GM18858 (cell line): Measurements from ENCODE around the gene GPRIN2.
"Not testable (repeated sequence)": the region's sequence is repeated elsewhere in the genome, so short reads cannot be mapped to it uniquely, and the experiment has no call there.

Source experiments
- ATAC-seq: cut with Tn5 transposase; IDR thresholded peaks from one replicate; pipeline ENCODE4 v1.9.1; 2021; ENCODE audit not compliant: unreplicated experiment

Gene GPRIN2

DNA sequence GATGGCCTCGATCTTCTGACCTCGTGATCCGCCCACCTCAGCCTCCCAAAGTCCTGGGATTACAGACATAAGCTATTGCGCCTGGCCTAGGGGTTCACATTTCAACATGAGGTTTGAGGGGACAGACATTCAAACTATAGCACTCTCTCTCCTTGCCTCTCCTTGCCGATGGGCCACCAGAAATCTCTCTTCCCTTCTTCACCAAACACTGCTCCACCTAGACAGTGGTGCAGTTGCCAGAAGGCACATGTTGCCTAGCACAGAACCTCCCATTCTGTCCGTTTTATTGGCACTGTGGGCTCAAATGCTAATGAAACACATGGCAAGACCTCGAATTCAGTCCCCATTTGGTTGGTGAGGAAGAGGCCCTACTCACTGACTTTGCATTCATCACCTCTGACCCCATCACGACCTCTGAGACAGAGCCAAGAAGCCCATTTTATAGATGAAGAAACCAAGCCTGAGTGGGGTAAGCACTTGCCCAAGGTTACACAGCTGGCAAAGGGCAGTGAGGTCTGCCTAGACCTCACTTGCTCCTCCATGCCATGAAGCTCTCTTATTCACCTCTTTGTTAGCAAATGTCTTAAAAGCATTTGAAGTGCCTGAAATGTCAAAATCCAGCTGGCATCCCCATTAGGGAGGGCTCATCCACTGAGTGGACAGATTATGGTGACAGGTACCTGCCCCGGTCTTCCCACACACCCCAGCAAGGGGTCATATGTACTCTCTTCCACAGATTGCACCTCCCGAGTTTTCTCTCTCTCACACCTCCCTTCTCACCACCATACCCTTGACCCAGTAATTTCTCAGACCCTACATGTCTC, 34.0 kb downstream of the GPRIN2 start:
- no peak for ATAC-seq

DNA sequence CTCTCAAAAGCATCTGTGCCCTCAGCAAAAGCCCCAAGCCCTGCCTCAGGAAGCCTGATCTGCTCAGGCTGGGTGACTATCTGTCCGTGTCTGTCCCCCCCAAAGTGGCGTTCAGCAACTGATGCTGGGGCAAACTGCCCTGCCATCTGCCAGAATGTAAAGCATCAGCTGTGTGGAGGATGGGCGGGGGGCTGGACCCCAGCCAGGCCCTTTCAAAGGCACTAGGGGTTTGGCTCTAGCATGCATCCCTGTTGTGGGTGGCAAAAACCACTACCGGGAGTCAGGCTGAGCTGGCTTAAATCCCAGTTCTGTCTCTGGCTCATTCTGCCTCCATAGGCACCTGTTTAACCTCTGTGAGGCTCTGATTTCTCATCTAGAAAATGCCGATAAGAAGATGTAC, 35.5 kb downstream of the GPRIN2 start:
- no peak for ATAC-seq

DNA sequence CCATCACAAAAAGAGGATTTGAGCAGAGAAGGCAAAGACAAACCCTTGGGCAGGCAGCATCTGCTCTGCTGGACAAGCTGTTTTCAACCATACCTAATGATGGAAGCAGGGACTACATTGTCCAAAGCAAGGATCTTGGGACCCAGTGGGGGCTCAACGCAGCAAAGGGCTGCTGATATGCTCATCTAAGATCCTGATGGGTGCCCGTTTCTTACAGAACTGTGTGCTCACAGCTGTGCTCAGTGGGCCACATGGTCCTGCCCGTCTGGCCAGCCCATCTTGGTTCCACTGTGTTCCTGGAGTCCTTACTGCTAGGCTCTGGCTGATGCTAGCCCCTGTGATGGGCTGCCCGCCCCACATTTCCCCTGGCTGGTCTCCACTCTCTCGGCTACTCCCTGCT, 36.1 kb downstream of the GPRIN2 start:
- ATAC-seq = no peak

DNA sequence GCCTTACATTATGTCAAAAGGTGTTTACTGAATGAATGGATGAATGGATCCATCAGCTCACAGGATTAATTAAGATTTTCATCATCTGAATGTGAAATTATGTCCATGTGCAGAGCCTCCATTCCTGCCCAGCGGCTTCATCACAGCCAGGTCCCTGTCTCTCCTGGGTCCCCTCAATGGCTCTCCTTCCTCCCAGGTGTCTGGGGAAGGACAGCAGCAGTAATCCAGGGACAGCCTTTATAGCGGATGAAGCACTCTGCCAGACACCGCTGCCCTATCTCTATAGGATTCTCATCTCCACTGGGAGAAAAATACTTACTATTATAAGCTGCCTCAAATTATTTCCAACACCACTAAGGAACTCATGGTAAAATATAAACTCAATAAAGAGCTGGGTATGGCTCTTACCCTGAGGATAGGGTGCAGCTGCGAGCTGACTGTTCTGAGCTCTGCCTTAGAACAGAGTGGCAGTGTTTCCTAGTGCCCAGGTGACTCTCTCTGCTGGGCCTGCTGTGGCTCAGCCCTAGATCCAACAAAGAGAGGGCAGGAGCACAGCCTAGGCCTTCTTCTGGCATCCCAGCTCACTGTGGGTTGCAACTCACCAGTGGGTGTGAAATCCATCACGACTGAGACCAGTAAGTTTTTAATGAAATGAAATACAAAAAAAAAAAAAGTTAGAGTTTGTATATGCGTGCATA, 38.3 kb downstream of the GPRIN2 start:
- ATAC-seq = no peak

DNA sequence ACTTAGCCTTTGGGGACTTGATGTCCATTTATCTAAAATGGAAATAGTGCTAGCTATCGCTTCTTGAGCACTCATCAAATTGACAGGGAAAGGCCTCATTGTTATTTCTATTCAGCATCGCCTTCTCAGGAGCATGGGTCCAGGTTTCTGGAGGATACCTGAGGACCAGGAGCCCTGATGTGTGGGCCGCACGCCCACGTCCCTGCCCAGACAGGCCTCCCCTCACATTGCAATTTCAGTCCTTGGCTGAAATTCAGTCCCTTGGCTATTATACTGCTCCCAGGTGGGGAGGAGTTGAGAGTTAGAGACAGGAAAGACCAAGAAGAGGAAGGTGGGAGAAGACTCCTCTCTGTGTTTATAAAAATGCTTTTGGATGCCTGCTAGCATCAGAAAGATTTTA, 38.9 kb downstream of the GPRIN2 start:
- no peak for ATAC-seq

GRCh38 chr10:46516660-46517416, 39.6 kb downstream of the GPRIN2 start:
- ATAC-seq = no peak

DNA sequence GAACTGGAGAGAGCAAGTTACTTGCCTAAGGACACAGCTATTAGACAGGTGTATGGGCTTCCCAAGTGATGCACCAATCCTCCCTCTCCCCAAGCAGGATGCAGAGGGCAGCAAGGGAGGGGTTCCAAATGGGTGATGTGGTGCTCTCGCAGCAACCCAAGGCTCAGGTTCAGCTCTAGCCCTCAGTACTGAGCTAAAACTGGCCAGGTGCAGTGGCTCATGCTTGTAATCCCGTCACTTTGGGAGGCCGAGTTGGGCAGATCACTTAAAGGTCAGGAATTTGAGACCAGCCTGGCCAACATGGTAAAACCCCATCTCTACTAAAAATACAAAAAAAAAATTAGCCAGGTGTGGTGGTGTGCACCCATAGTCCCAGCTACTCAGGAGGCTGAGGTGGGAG, 40.7 kb downstream of the GPRIN2 start:
- no peak for ATAC-seq

DNA sequence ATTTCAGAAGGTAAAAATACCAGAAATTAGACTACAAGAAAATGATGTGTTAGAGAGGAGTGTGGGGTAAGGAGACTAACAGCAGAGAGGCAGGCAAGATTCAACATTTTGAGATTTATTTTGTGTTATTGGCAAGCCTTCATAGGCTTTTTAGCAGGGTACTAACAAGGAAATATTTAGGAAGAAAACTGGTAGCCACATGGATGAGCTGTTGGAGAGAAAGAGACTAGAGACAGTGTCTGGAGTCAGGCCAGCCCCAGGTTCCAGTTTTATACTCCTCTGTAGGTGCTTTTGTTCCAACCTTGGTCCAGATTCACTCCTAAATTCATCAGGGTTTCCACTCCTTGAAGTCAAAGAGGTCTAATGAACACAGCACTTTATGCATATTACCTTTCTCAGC, 41.1 kb downstream of the GPRIN2 start:
- ATAC-seq = no peak

- no peak for ATAC-seq
These were observed 41.6 kb downstream of the GPRIN2 start for GRCh38 chr10:46514899-46515298.

DNA sequence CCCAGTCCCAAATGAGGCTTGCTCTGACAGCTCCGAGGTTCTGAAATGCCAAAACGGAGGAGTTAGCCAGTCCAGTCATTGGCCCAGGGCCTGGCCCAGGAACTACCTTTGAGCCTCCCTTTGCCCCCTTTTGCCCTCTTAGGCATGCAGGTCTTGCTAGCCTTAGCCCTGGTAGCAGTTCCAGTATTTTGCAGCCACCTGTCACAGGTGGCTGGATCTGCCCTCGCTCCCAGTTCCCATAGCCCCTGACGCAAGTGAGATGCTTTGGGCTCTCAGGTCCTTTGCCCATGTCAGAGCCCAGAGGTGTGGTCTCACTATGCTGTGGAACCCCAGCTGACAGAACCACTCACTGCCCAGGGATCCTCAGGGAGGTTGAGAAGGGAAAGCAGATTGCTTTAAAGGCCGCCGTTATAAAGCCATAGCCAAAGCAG, 42.0 kb downstream of the GPRIN2 start:
- no peak for ATAC-seq

GRCh38 chr10:46513333-46513732, 43.1 kb downstream of the GPRIN2 start:
- ATAC-seq = not testable (repeated sequence)

GRCh38 chr10:46512725-46513124, 43.7 kb downstream of the GPRIN2 start:
- ATAC-seq = not testable (repeated sequence)

GRCh38 chr10:46512002-46512401, 44.5 kb downstream of the GPRIN2 start:
- not testable (repeated sequence) for ATAC-seq
